ENCODE data around the gene TMEM52. TPM values are rescaled to one million over a fixed set of nuclear protein-coding genes. Genes with fewer than 3 reads are reported as not detected.

The TMEM52 gene
- total and polyA plus RNA-seq, 2 of the 8 experiments (the other 6 are each of a cell fraction or from before 2014, with no cell fraction given): 14.6 to 30.2 TPM

GRCh38 chr1:1892763-1893120, 26.3 kb downstream of the TMEM52 start (continued):
- TF ChIP-seq, protein P1, sequence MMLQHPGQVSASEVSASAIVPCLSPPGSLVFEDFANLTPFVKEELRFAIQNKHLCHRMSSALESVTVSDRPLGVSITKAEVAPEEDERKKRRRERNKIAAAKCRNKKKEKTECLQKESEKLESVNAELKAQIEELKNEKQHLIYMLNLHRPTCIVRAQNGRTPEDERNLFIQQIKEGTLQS (IDR thresholded peaks at IDR 0.05; ENCODE audit: insufficient read depth, low read depth, low read length): no peak

Data from H1 (cell line).